ENCODE data around the gene PIK3CD.

- TF ChIP-seq, protein P1, sequence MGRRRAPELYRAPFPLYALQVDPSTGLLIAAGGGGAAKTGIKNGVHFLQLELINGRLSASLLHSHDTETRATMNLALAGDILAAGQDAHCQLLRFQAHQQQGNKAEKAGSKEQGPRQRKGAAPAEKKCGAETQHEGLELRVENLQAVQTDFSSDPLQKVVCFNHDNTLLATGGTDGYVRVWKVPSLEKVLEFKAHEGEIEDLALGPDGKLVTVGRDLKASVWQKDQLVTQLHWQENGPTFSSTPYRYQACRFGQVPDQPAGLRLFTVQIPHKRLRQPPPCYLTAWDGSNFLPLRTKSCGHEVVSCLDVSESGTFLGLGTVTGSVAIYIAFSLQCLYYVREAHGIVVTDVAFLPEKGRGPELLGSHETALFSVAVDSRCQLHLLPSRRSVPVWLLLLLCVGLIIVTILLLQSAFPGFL (CRISPR knock-in tag; IDR thresholded peaks at IDR 0.05; ENCODE audit: borderline replicate concordance) = no peak
- no peak for TF ChIP-seq FOXK1 (CRISPR knock-in tag; IDR thresholded peaks at IDR 0.05)
- TF ChIP-seq CTCF (IDR thresholded peaks at IDR 0.05) = no peak
Observed at GRCh38 chr1:9758559-9759121, 107.1 kb downstream of the PIK3CD start.
